ENCODE data around the gene ZNF44. TPM values are rescaled to one million over a fixed set of nuclear protein-coding genes. Genes with fewer than 3 reads are reported as not detected.

Gene ZNF44
- total and polyA plus RNA-seq, 2 of the 13 experiments (the other 11 are each of a cell fraction or from before 2014, with no cell fraction given), result 6.9 to 15.7 TPM

DNA sequence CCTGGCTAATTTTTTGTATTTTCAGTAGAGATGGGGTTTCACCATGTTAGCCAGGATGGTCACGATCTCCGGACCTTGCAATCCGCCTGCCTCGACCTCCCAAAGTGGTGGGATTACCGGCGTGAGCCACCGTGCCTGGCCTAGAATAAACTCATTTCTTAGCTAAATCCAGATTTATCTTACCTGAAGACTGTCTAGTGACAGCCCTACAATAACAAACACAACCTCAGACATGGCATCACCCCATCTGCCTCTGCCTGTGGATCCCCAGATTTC is 5.0 kb downstream of the ZNF44 start:
- H3K4me2 ChIP-seq (ENCODE audit: low read depth, low read length), result no peak overlapping the region
- FAIRE-seq, result no peak
- no peak overlapping the region for H3K27ac ChIP-seq (ENCODE audit: extremely low read length, insufficient read depth, low read length)
- H3K4me1 ChIP-seq (ENCODE audit: insufficient read depth, low read length), result peaks cover 39% of the 10 kb centered on the region
- no peaks in the 10 kb centered on the region for H3K27me3 ChIP-seq (ENCODE audit: control insufficient read depth in 1 of 2, insufficient read depth in 2 of 2, low read length in 2 of 2)
- intact Hi-C loops (cut with micrococcal nuclease; ENCODE audit: unreplicated experiment) (loop anchor here (5.0 kb wide), 1 partner anchor 208 kb away; no protein-coding TSS in a partner anchor), in situ Hi-C loops (cut with HindIII; ENCODE audit: extremely low pct_ligation_motif_present, low pct_unique_long_range_greater_than_20kb) (loop anchor here (5.0 to 10.0 kb wide), 2 partner anchors 43 to 75 kb away; partner anchors contain the start of genes ZNF442 and ZNF563)
- H3K4me3 ChIP-seq (replicated peaks in 1 of 3; ENCODE audit: insufficient read depth in 1 of 3, low read depth in 2 of 3, low read length in 3 of 3), result no peak overlapping the region
- no peak overlapping the region for H3K9ac ChIP-seq (ENCODE audit: insufficient read depth, low read depth, low read length)
- H3K36me3 ChIP-seq (replicated peaks in 1 of 2; ENCODE audit: control insufficient read depth in 1 of 2, insufficient read depth in 2 of 2, low read length in 2 of 2), result peaks cover 0 to 30% of the 10 kb centered on the region in 2 experiments; a peak in 3 of 5 replicates
- ATAC-seq, result no peak
- no peaks in the 10 kb centered on the region for H4K20me1 ChIP-seq (ENCODE audit: insufficient read depth, low read length)
- no peak for DNase-seq (ENCODE audit: low spot score)
- no peaks in the 10 kb centered on the region for H3K9me3 ChIP-seq (ENCODE audit: low read length)
- ChIA-PET CTCF (ENCODE audit: low intra/inter-chr PET ratio, low total read pairs) (no interaction called here), POLR2A (interaction anchor here (1.2 to 1.6 kb wide), 2 partner anchors 44 to 76 kb away, joined by 3 to 5 read pairs; partner anchors contain the start of genes ZNF442 and ZNF563)
- TF ChIP-seq RORA (CRISPR knock-in tag; IDR thresholded peaks at IDR 0.05) (no peak), DR1 (CRISPR knock-in tag; IDR thresholded peaks at IDR 0.05) (no peak), PLRG1 (conservative IDR thresholded peaks at IDR 0.05) (no peak), NCOA5 (CRISPR knock-in tag; IDR thresholded peaks at IDR 0.05) (no peak), NONO (IDR thresholded peaks at IDR 0.05) (no peak), NONO (CRISPR knock-in tag; conservative IDR thresholded peaks at IDR 0.05) (no peak)
- BruUV-seq (replicated peaks), result no TSS peak
- WGBS (ENCODE audit: low lambda C conversion rate), result 98% methylated on average over 7 of the region's 7 CpGs
- peaks cover 73% of the 10 kb centered on the region for H3K79me2 ChIP-seq (ENCODE audit: insufficient read depth, low read length)
- no peak overlapping the region for H2AFZ ChIP-seq (ENCODE audit: low read length)

DNA sequence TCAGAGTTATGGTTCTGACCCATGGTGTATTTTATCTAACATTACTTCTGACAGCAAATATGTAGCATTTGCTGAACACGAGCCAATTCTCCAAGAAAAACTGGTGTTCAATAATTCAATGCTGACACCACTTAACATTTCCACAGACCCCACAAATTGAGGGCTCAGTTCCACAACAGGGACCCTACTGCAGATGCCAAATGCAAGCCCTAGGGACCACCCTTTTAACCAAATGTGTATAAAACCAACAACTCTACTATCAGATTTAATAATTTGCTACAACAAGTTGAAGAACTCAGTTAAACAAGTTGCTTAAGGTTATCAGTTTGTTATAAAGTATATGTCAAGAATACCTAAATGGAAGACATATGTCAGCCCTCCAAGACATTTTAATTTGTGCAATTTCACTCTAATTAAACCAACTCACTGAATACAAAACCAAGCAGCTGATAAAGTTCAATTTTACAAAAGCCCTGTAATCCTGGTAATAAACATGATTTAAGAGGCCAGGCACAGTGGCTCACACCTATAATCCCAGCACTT is 6.7 kb downstream of the ZNF44 start:
- ATAC-seq (no peak), DNase-seq (ENCODE audit: low spot score) (no peak), FAIRE-seq (no peak)
- TF ChIP-seq NFYC (CRISPR knock-in tag; IDR thresholded peaks at IDR 0.05) (no peak), PITX1 (CRISPR knock-in tag; IDR thresholded peaks at IDR 0.05) (no peak), ZNF251 (CRISPR knock-in tag; IDR thresholded peaks at IDR 0.05) (no peak), KLF6 (CRISPR knock-in tag; IDR thresholded peaks at IDR 0.05) (no peak), ZNF230 (CRISPR knock-in tag; IDR thresholded peaks at IDR 0.05) (no peak), RBM39 (IDR thresholded peaks at IDR 0.05; ENCODE audit: low read depth, low read length, poor library complexity, severe bottlenecking) (no peak)
- TF ChIP-seq, protein P1, sequence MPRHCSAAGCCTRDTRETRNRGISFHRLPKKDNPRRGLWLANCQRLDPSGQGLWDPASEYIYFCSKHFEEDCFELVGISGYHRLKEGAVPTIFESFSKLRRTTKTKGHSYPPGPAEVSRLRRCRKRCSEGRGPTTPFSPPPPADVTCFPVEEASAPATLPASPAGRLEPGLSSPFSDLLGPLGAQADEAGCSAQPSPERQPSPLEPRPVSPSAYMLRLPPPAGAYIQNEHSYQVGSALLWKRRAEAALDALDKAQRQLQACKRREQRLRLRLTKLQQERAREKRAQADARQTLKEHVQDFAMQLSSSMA (CRISPR knock-in tag; IDR thresholded peaks at IDR 0.05), result no peak
- H3K4me2 ChIP-seq (ENCODE audit: low read depth, low read length), result no peak overlapping the region
- peaks cover 0 to 35% of the 10 kb centered on the region in 2 experiments; a peak in 3 of 5 replicates for H3K36me3 ChIP-seq (replicated peaks in 1 of 2; ENCODE audit: control insufficient read depth in 1 of 2, insufficient read depth in 2 of 2, low read length in 2 of 2)
- H3K9me3 ChIP-seq (ENCODE audit: low read length), result no peaks in the 10 kb centered on the region
- no peaks in the 10 kb centered on the region for H3K27me3 ChIP-seq (ENCODE audit: control insufficient read depth in 1 of 2, insufficient read depth in 2 of 2, low read length in 2 of 2)
- H2AFZ ChIP-seq (ENCODE audit: low read length), result no peak overlapping the region
- intact Hi-C loops (cut with micrococcal nuclease; ENCODE audit: unreplicated experiment), result no loop called here
- POLR2A ChIA-PET, result no interaction called here
- no peak overlapping the region for H3K27ac ChIP-seq (ENCODE audit: extremely low read length, insufficient read depth, low read length)
- in situ Hi-C loops (cut with HindIII; ENCODE audit: extremely low pct_ligation_motif_present, low pct_unique_long_range_greater_than_20kb), result no loop called here
- peaks cover 34% of the 10 kb centered on the region for H3K4me1 ChIP-seq (ENCODE audit: insufficient read depth, low read length)
- CTCF ChIA-PET (ENCODE audit: low intra/inter-chr PET ratio, low total read pairs), result no interaction called here
- no TSS peak for BruUV-seq (replicated peaks)
- H3K4me3 ChIP-seq (replicated peaks in 1 of 3; ENCODE audit: insufficient read depth in 1 of 3, low read depth in 2 of 3, low read length in 3 of 3), result no peak overlapping the region
- WGBS (ENCODE audit: low lambda C conversion rate), result 93% methylated on average over 1 of the region's 1 CpG
- H4K20me1 ChIP-seq (ENCODE audit: insufficient read depth, low read length), result no peaks in the 10 kb centered on the region
- no peak overlapping the region for H3K9ac ChIP-seq (ENCODE audit: insufficient read depth, low read depth, low read length)
- peaks cover 66% of the 10 kb centered on the region for H3K79me2 ChIP-seq (ENCODE audit: insufficient read depth, low read length)

Data from HepG2 (cell line).